NCI-H2107 (cell line): ENCODE measurements around the gene HOXC11.

Experiments
- DNase-seq: peaks from one replicate; lab custom pipeline; 2025; lab: John Stamatoyannopoulos, UW

The HOXC11 gene

GRCh38 chr12:53985994-53986685 lies 13.2 kb downstream of the HOXC11 start:
- no peak for DNase-seq

GRCh38 chr12:53986686-53987483 lies 14.0 kb downstream of the HOXC11 start:
- DNase-seq: no peak

GRCh38 chr12:53987787-53988230 lies 14.9 kb downstream of the HOXC11 start:
- DNase-seq: no peak

GRCh38 chr12:53988541-53989226 lies 15.8 kb downstream of the HOXC11 start:
- no peak for DNase-seq

- no peak for DNase-seq
Observed at GRCh38 chr12:53989227-53990113, 16.5 kb downstream of the HOXC11 start.

GRCh38 chr12:53990311-53991076 lies 17.6 kb downstream of the HOXC11 start:
- DNase-seq: no peak

GRCh38 chr12:53991077-53991460 lies 18.1 kb downstream of the HOXC11 start:
- no peak for DNase-seq

- no peak for DNase-seq
Observed at GRCh38 chr12:53992377-53992889, 19.5 kb downstream of the HOXC11 start.

GRCh38 chr12:53993162-53994008 lies 20.5 kb downstream of the HOXC11 start:
- no peak for DNase-seq

- no peak for DNase-seq
Observed at GRCh38 chr12:53994009-53994263, 21.0 kb downstream of the HOXC11 start.

GRCh38 chr12:53994264-53995001 lies 21.5 kb downstream of the HOXC11 start:
- DNase-seq: no peak

- no peak for DNase-seq
Observed at GRCh38 chr12:53995002-53995377, 22.1 kb downstream of the HOXC11 start.

GRCh38 chr12:53995378-53996239 lies 22.7 kb downstream of the HOXC11 start:
- no peak for DNase-seq

- DNase-seq: no peak
Observed at GRCh38 chr12:53996240-53997203, 23.6 kb downstream of the HOXC11 start.

- DNase-seq: no peak
Observed at GRCh38 chr12:53997204-53998109, 24.5 kb downstream of the HOXC11 start.
